Cardiac fibroblast (primary cell): ENCODE measurements around the gene ZFYVE9.

Source experiments
- DNase-seq, 2 donors: peaks; one replicate each; pipeline versions ENCODE4 v3.0.0 to v3.0.0-alpha.2; 2010; ENCODE audit warnings: low read depth in 2 of 2
- H3K4me3 ChIP-seq, 2 donors: replicated peaks in 1 of 2; 1 replicate in 1 of 2; 2 replicates in 1 of 2; pipeline ENCODE4 v1.5.1; 2011; ENCODE audit warnings: low read depth in 2 of 2, low read length in 2 of 2, mild to moderate bottlenecking in 2 of 2, moderate library complexity in 1 of 2
- TF ChIP-seq, protein P1 (sequence below): IDR thresholded peaks from one replicate; pipeline ENCODE4 v1.5.1; 2011; ENCODE audit warnings: low read depth, mild to moderate bottlenecking, low read length, inconsistent platforms

Gene ZFYVE9

DNA sequence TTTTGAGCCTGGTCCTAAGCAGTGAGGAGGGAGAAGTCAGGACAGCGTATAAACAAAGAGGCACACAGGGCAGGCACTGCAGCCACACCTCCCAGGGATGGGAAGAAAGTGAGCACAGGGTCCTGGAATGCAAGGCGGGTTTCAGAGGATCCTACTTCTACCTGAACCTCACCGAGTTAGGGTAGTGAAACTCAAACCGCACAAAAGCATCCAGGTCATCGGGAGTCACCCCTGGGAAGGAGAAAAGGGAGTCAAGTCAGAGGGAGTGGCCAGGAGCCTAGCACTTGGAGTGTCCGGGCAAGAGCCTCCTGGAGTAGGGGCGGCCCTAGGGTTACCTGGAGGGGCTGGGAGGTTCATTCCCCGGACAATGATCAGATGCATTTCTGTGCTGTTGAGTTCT, 213.5 kb downstream of the ZFYVE9 start:
- no peak for DNase-seq
- H3K4me3 ChIP-seq: no peak overlapping the region
- TF ChIP-seq, protein P1, sequence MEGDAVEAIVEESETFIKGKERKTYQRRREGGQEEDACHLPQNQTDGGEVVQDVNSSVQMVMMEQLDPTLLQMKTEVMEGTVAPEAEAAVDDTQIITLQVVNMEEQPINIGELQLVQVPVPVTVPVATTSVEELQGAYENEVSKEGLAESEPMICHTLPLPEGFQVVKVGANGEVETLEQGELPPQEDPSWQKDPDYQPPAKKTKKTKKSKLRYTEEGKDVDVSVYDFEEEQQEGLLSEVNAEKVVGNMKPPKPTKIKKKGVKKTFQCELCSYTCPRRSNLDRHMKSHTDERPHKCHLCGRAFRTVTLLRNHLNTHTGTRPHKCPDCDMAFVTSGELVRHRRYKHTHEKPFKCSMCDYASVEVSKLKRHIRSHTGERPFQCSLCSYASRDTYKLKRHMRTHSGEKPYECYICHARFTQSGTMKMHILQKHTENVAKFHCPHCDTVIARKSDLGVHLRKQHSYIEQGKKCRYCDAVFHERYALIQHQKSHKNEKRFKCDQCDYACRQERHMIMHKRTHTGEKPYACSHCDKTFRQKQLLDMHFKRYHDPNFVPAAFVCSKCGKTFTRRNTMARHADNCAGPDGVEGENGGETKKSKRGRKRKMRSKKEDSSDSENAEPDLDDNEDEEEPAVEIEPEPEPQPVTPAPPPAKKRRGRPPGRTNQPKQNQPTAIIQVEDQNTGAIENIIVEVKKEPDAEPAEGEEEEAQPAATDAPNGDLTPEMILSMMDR: no peak

DNA sequence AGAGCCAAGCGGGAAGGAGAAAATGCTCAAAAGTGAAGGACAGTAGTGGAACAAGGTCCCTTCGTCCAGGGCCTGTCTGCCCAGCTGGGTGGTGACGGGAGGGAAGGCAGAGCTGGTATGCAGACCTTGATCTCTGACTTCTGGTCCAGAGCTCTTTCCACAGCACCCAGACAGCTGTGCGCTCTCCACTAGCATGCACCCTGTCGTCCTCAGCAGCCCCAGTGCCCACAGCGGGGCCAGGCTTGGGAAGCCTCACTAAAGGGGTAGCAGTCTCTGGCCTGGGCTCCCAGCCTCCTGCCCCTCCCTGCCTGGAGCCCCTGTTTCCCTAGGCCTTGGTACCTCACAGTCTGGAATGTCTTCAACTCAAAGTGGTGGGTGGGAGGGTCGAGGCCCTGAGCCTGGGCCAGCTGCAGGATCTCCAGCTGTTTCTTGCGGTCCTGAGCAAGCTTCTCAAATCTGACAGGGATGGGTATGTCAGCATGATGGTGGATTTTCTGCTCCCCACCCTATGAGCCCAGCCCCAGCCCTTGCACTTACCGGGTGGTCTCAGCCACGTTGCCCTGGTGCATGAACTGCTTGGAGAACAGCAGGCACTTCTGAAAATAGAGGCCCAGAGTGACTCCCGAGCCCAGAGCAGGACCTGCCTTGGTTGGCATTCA, 214.1 kb downstream of the ZFYVE9 start:
- DNase-seq: no peak
- no peak overlapping the region for H3K4me3 ChIP-seq
- TF ChIP-seq, protein P1: no peak

DNA sequence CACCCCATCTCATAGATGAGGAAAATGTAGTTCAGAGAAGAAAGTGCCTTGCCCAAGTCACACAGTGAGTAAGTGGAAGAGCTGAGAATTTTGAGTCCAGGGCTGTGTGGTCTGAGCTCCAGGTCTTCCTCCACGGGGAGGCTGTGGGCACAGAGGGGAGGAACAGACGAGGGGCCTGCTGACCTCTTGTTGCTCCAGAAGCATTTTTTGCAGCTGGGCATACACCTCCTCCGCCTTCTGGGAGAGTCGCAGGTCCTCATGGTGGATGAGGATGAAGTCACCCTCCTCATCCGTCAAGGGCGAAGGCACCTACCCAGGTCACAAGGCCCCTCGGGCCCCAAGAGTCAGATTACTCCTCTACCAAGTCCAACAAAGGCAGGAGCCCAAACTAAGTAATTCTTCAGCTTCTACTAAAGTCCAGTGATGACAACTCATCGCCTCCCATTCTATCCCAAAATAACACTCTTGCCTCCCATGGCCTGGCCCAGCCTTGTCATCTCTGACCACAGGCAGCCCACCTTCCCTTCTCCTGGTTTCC, 215.0 kb downstream of the ZFYVE9 start:
- TF ChIP-seq, protein P1: no peak
- no peak overlapping the region for H3K4me3 ChIP-seq
- DNase-seq: no peak

DNA sequence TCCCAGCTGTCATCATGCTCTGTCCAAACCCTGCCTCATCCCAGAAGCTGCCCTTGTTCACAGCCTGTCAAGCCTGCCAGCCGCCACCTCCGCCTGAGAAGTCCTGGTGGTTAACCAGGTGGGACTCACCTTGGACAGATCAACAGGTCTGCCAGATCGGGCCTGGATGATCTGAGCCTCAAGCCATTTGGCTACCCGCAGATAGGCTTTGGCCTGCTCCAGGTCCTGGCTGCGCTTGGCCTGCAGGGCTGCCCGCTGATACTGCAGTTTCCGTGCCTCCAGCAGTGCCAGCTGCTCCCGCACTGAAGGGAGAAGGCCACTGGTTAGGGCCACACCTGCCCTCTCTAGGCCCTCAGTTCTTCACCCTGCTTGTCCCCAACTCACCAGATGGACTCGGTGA, 215.5 kb downstream of the ZFYVE9 start:
- DNase-seq: no peak
- no peak overlapping the region for H3K4me3 ChIP-seq
- TF ChIP-seq, protein P1: no peak

DNA sequence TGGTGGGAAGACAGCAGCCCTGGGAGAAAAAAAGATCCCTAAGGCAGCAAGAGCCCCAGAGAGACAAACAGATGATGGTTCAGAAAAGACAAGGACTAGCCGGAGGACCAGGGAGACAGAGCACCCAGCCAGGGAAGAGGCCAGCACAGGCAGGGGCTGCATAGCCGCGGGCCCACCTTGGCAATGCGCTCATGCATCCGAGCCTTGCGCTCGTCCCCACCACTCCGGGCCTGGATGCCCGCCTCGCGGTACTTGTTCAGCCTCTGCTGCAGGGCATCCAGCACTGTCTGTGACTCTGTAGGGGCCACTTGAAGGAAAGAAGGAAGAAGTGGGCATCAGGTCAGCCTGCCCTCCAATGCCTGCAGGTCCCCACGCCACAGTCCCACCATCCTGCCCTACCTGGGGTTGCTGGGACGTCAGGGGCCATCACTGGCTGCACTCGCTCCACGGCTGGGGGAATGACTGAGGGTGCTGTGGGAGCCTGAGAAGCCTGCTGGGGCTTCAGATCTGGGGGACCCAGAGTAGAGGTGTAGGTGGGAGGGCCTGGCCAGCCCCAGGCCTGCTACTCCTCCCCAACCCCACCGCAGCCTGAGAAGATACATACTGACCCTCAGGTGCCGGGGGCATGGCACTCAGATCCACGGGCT, 217.1 kb downstream of the ZFYVE9 start:
- TF ChIP-seq, protein P1: no peak
- no peak for DNase-seq
- no peak overlapping the region for H3K4me3 ChIP-seq

DNA sequence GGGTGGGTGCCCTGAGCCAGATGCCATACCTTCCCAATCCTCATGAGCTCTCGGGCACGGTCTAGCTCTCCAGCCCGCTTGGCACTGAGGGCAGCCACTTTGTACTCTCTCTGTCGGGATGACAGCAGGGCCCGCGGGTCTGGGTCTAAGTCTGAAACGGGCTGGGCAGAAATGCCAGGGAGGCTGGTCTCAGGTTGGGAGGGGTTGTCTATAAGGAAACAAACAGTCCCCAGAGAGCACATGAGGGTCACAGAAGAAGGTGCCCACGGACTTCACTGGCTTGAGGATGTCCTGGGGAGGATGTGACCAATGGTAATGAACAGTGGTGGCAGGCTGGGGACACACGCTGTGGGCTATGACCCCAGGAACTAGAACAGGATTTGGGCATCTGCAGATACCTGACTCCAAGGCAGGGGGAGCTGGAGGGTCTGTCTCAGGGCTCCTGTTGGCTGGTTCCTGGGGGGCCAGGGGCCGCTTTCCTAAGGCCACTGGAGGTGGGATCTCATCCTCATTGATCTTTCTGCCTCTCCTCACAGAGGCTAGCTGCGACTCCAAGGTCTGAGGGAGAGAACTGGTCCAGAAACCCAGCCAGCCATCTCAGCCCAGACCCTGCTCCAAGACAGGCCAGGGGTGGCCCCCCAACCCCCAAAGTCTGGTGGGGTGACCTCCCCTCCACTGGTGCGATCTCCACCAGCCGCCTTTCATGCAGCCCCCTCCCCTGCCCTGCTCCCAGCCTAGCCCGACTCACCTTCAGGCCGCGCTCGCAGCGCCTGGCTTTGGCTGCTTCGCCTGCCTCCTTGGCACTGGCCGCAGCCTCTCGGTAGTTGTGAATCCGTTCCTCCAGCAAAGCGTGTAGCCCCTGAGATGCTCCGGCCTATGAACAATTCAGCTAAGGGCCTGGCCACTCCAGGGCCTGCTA, 218.0 kb downstream of the ZFYVE9 start:
- H3K4me3 ChIP-seq: no peak overlapping the region
- DNase-seq: no peak
- TF ChIP-seq, protein P1: no peak
